Peyer's patch (tissue), 4 donors: ENCODE results near the gene MYOZ2. TPM values are rescaled to one million over a fixed set of nuclear protein-coding genes. Genes with fewer than 3 reads are reported as not detected.

Experiments
- DNase-seq, 3 donors: peaks; one replicate each; pipeline ENCODE4 v3.0.0-alpha.2; 2017 to 2019
- H3K27ac ChIP-seq, 4 donors: fragments of 200-600 bp; sonication (generic); one replicate each; pipeline ENCODE4 v1.5.1; 2016 to 2019
- H3K27me3 ChIP-seq, 2 donors: fragments of 200-600 bp; sonication (generic); one replicate each; pipeline ENCODE4 v1.5.1; 2019
- H3K36me3 ChIP-seq, 3 donors: fragments of 200-600 bp; sonication (generic); one replicate each; pipeline ENCODE4 v1.5.1; 2016 to 2019
- H3K4me1 ChIP-seq, 4 donors: fragments of 200-600 bp; sonication (generic); one replicate each; pipeline ENCODE4 v1.5.1; 2016 to 2019
- H3K4me3 ChIP-seq, 4 donors: fragments of 200-600 bp; sonication (generic); 1 replicate in 3 of 4; 2 replicates in 1 of 4; pipeline ENCODE4 v1.5.1; 2016 to 2019; ENCODE audit warnings: mild to moderate bottlenecking in 1 of 4
- H3K9me3 ChIP-seq, 4 donors: fragments of 200-600 bp; sonication (generic); one replicate each; pipeline ENCODE4 v1.5.1; 2016 to 2019; ENCODE audit warnings: mild to moderate bottlenecking in 1 of 4
- CTCF ChIP-seq, 6 experiments: fragments of 450-650 bp in 4 of 6; fragments of 200-600 bp in 2 of 6; sonication (generic) in 1 of 6; IDR thresholded peaks; one replicate each; pipeline ENCODE4 v1.5.1; 2017 to 2019; ENCODE audit warnings: antibody characterized with exemption in 6 of 6, mild to moderate bottlenecking in 3 of 6, moderate library complexity in 1 of 6
- POLR2A ChIP-seq, 2 donors: fragments of 450-650 bp; IDR thresholded peaks; one replicate each; pipeline ENCODE4 v1.5.1; 2017; ENCODE audit warnings: antibody characterized with exemption in 2 of 2, mild to moderate bottlenecking in 2 of 2, moderate library complexity in 2 of 2
- total RNA-seq, 4 donors: library from RNA; depleted of rRNA; stranded (reverse); fragments of >200 nt; gene quantifications; one replicate each; pipeline ENCODE4 v1.1.0, GENCODE V29; 2016

The MYOZ2 gene
- total RNA-seq, 4 donors from 2014 or later, result not detected

GRCh38 chr4:119116925-119117900 is 18.4 kb upstream of the MYOZ2 start:
- no peaks in the 10 kb centered on the region for H3K36me3 ChIP-seq
- no peaks in the 10 kb centered on the region for H3K27me3 ChIP-seq
- H3K27ac ChIP-seq, result no peak overlapping the region
- no peak overlapping the region for H3K4me3 ChIP-seq
- no peaks in the 10 kb centered on the region for H3K4me1 ChIP-seq
- no peaks in the 10 kb centered on the region for H3K9me3 ChIP-seq
- TF ChIP-seq CTCF (IDR thresholded peaks at IDR 0.05), result no peak
- no peak for TF ChIP-seq POLR2A (IDR thresholded peaks at IDR 0.05)
- DNase-seq, result no peak

DNA sequence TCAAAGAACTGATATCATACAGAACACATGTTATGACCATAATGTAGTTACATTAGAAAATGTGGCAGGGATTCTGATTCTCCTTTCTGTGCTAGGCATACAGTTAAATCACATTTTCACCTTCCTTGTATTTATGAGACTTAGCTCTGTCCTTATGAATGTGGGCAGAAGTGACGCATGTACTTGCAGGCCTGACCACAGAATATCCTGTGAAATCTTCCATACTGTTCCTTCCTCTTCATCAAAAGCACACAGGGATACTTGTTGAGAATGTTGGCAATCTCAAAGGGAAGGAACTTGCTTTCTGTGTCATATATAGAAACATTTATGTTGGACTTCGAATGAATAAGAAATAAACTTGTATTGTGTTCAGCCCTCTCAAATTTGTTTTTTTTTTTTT is 17.2 kb upstream of the MYOZ2 start:
- no peaks in the 10 kb centered on the region for H3K9me3 ChIP-seq
- H3K4me3 ChIP-seq, result no peak overlapping the region
- TF ChIP-seq POLR2A (IDR thresholded peaks at IDR 0.05), result no peak
- TF ChIP-seq CTCF (IDR thresholded peaks at IDR 0.05), result no peak
- no peaks in the 10 kb centered on the region for H3K36me3 ChIP-seq
- H3K27me3 ChIP-seq, result no peaks in the 10 kb centered on the region
- no peak for DNase-seq
- no peaks in the 10 kb centered on the region for H3K4me1 ChIP-seq
- H3K27ac ChIP-seq, result no peak overlapping the region

- no peak for TF ChIP-seq CTCF (IDR thresholded peaks at IDR 0.05)
- no peak for TF ChIP-seq POLR2A (IDR thresholded peaks at IDR 0.05)
- Histone ChIP-seq H3K9me3 (no peaks in the 10 kb centered on the region), H3K4me1 (no peaks in the 10 kb centered on the region), H3K27ac (no peak overlapping the region), H3K36me3 (no peaks in the 10 kb centered on the region), H3K27me3 (no peaks in the 10 kb centered on the region), H3K4me3 (no peak overlapping the region)
- DNase-seq, result no peak
These were observed 11.3 kb upstream of the MYOZ2 start for GRCh38 chr4:119124352-119124751.

DNA sequence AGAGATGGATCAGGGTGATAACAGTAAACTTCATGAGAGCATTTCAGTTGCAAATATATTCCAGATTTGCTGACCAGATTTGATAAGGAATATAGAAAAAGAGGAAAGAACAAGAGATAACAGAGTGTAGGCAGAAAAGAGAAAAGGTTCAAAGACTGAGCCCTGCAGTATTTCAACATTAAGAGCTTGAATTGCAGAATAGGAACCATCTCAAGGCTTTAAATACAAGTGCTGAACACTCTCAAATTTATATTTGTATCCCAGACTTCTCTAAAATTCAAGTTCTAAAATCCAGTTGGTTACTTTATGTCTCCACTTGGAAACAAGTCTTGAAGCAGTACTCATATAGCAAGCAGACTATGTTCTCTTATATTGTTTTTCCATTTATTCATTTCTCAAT is 9.7 kb upstream of the MYOZ2 start:
- no peaks in the 10 kb centered on the region for H3K9me3 ChIP-seq
- H3K27me3 ChIP-seq, result no peaks in the 10 kb centered on the region
- no peak overlapping the region for H3K27ac ChIP-seq
- H3K4me1 ChIP-seq, result no peaks in the 10 kb centered on the region
- H3K36me3 ChIP-seq, result no peaks in the 10 kb centered on the region
- DNase-seq, result no peak
- TF ChIP-seq CTCF (IDR thresholded peaks at IDR 0.05) (no peak), POLR2A (IDR thresholded peaks at IDR 0.05) (no peak)
- H3K4me3 ChIP-seq, result no peak overlapping the region

DNA sequence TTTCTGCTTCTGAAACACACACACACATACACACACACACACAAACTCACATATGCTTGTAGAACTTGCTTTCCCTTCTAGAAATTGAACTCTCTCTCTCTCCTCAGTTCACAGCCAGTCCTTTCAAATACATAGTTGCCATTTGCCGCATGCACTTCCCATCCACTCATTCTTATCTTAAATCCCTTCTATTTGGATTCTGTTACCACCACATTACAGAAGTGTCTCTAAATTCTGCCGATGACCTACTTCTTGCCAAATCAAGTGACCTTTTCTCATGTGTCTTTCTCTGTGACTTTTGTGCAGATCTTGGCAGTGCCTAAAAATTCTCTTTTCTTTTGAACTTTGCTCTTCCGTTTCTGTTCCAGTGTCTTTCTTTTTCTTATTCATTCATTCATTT is 7.5 kb upstream of the MYOZ2 start:
- TF ChIP-seq POLR2A (IDR thresholded peaks at IDR 0.05), result no peak
- no peak for TF ChIP-seq CTCF (IDR thresholded peaks at IDR 0.05)
- DNase-seq, result no peak
- Histone ChIP-seq H3K4me3 (no peak overlapping the region), H3K9me3 (no peaks in the 10 kb centered on the region), H3K27me3 (no peaks in the 10 kb centered on the region), H3K4me1 (no peaks in the 10 kb centered on the region), H3K27ac (no peak overlapping the region), H3K36me3 (no peaks in the 10 kb centered on the region)
